Thyroid gland (tissue), 4 donors: ENCODE data around the gene COX6B2.

Experiments used
- POLR2A ChIP-seq, 2 donors: fragments of 450-650 bp; IDR thresholded peaks; one replicate each; pipeline ENCODE4 v1.6.1; 2017; ENCODE audit warnings: antibody characterized with exemption in 2 of 2, mild to moderate bottlenecking in 2 of 2, moderate library complexity in 1 of 2
- TF ChIP-seq, protein P1 (sequence below), 6 experiments: fragments of 200-600 bp in 3 of 6; fragments of 450-650 bp in 3 of 6; sonication (generic) in 3 of 6; IDR thresholded peaks; one replicate each; pipeline ENCODE4 v1.5.1; 2016 to 2019; ENCODE audit warnings: antibody characterized with exemption in 6 of 6, mild to moderate bottlenecking in 2 of 6, inconsistent platforms in 1 of 6, moderate library complexity in 1 of 6

DNA sequence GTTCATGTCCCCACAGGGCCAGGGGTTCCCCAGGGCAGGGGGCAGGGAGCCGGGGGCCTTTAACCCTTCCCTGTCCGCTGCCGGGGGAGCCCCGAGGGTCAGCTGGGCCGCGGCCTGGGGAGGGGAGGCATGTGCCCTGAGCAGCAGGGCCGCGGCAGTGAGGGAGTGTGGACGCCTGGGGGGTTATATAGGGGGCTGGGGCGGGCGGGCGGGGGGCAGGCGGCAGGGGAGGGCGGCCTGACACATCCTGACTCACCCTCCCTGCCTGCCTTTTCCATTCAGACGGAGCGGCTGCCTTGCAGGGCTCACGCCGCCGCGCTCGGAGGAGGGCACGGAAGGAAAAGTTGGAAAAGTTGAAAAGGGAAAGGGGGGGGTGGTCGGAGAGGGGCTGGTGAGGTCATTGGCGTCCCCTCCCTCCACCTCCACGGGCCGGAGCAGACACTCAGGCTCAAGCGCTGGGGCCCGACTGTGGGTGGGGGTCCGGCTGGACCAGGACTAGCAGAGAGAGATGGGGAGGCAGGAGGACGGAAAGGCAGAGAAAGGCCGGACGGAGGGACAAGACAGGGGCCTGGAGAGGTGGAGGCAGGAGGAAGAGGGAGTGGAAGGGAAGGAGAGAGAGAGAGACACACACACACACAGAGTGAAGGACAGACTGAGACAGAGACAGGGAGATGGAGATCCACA, 15.9 kb upstream of the COX6B2 start, which contains the start of gene IL11:
- TF ChIP-seq, protein P1, sequence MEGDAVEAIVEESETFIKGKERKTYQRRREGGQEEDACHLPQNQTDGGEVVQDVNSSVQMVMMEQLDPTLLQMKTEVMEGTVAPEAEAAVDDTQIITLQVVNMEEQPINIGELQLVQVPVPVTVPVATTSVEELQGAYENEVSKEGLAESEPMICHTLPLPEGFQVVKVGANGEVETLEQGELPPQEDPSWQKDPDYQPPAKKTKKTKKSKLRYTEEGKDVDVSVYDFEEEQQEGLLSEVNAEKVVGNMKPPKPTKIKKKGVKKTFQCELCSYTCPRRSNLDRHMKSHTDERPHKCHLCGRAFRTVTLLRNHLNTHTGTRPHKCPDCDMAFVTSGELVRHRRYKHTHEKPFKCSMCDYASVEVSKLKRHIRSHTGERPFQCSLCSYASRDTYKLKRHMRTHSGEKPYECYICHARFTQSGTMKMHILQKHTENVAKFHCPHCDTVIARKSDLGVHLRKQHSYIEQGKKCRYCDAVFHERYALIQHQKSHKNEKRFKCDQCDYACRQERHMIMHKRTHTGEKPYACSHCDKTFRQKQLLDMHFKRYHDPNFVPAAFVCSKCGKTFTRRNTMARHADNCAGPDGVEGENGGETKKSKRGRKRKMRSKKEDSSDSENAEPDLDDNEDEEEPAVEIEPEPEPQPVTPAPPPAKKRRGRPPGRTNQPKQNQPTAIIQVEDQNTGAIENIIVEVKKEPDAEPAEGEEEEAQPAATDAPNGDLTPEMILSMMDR (IDR thresholded peaks at IDR 0.05), result no peak
- no peak for TF ChIP-seq POLR2A (IDR thresholded peaks at IDR 0.05)
